Measurements from ENCODE around the gene CRNN. TPM values are rescaled to one million over a fixed set of nuclear protein-coding genes. Genes with fewer than 3 reads are reported as not detected.

The CRNN gene
- total and polyA plus RNA-seq, 2 experiments from 2014 or later: not detected

DNA sequence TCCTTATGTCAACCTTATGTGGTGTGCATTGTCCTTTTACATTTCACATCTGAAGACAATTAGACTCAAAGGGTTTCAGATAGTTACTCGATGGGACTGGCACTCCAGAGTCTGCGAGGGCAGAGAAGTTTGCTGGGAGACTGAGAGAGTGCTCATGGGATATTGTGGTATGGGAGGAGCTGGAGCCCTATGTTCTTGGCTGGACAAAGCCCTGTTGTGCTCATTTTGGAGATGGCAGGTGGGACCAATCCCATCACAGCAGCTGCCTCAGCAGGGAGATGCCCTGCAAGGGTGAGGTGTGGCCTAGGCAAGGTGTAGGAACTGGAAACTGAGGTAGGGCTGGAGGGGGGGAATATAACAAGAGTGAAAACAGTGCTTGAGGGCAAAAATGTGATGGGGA is 43.5 kb upstream of the CRNN start:
- H3K4me1 Mint-ChIP-seq: peaks cover 5% of the 10 kb centered on the region; the same call in 2 of the 3 replicates
- no peaks in the 10 kb centered on the region for H3K36me3 ChIP-seq (ENCODE audit: insufficient read depth)
- 0 out of 2 replicates have a peak, but pooled peaks cover 3% of the 10 kb centered on the region for H3K4me1 ChIP-seq (ENCODE audit: insufficient read depth)
- H3K4me3 ChIP-seq: no peak overlapping the region
- no peak overlapping the region for H3K27ac ChIP-seq (ENCODE audit: low read depth)
- H3K27me3 Mint-ChIP-seq (ENCODE audit: insufficient read depth, low read depth, poor library complexity): peaks cover 2% of the 10 kb centered on the region
- no peaks in the 10 kb centered on the region for H3K9me2 ChIP-seq (ENCODE audit: insufficient read depth)
- no peaks in the 10 kb centered on the region; the same call in 1 of the 3 replicates for H3K36me3 Mint-ChIP-seq (ENCODE audit: low read depth)
- no peaks in the 10 kb centered on the region for H3K9me3 Mint-ChIP-seq
- H3K4me3 Mint-ChIP-seq: no peak overlapping the region
- no peaks in the 10 kb centered on the region for H3K27me3 ChIP-seq (ENCODE audit: insufficient read depth)
- DNase-seq (ENCODE audit: low spot score) (no peak), ATAC-seq (no peak)
- H2AFZ ChIP-seq: no peak overlapping the region
- H3K79me2 ChIP-seq (replicated peaks; ENCODE audit: insufficient read depth): no peaks in the 10 kb centered on the region
- H3F3A ChIP-seq (replicated peaks; ENCODE audit: low read depth): 0 out of 2 replicates have a peak, but pooled peaks cover 2% of the 10 kb centered on the region
- no peak overlapping the region for H3K27ac Mint-ChIP-seq
- TF ChIP-seq, protein P1, sequence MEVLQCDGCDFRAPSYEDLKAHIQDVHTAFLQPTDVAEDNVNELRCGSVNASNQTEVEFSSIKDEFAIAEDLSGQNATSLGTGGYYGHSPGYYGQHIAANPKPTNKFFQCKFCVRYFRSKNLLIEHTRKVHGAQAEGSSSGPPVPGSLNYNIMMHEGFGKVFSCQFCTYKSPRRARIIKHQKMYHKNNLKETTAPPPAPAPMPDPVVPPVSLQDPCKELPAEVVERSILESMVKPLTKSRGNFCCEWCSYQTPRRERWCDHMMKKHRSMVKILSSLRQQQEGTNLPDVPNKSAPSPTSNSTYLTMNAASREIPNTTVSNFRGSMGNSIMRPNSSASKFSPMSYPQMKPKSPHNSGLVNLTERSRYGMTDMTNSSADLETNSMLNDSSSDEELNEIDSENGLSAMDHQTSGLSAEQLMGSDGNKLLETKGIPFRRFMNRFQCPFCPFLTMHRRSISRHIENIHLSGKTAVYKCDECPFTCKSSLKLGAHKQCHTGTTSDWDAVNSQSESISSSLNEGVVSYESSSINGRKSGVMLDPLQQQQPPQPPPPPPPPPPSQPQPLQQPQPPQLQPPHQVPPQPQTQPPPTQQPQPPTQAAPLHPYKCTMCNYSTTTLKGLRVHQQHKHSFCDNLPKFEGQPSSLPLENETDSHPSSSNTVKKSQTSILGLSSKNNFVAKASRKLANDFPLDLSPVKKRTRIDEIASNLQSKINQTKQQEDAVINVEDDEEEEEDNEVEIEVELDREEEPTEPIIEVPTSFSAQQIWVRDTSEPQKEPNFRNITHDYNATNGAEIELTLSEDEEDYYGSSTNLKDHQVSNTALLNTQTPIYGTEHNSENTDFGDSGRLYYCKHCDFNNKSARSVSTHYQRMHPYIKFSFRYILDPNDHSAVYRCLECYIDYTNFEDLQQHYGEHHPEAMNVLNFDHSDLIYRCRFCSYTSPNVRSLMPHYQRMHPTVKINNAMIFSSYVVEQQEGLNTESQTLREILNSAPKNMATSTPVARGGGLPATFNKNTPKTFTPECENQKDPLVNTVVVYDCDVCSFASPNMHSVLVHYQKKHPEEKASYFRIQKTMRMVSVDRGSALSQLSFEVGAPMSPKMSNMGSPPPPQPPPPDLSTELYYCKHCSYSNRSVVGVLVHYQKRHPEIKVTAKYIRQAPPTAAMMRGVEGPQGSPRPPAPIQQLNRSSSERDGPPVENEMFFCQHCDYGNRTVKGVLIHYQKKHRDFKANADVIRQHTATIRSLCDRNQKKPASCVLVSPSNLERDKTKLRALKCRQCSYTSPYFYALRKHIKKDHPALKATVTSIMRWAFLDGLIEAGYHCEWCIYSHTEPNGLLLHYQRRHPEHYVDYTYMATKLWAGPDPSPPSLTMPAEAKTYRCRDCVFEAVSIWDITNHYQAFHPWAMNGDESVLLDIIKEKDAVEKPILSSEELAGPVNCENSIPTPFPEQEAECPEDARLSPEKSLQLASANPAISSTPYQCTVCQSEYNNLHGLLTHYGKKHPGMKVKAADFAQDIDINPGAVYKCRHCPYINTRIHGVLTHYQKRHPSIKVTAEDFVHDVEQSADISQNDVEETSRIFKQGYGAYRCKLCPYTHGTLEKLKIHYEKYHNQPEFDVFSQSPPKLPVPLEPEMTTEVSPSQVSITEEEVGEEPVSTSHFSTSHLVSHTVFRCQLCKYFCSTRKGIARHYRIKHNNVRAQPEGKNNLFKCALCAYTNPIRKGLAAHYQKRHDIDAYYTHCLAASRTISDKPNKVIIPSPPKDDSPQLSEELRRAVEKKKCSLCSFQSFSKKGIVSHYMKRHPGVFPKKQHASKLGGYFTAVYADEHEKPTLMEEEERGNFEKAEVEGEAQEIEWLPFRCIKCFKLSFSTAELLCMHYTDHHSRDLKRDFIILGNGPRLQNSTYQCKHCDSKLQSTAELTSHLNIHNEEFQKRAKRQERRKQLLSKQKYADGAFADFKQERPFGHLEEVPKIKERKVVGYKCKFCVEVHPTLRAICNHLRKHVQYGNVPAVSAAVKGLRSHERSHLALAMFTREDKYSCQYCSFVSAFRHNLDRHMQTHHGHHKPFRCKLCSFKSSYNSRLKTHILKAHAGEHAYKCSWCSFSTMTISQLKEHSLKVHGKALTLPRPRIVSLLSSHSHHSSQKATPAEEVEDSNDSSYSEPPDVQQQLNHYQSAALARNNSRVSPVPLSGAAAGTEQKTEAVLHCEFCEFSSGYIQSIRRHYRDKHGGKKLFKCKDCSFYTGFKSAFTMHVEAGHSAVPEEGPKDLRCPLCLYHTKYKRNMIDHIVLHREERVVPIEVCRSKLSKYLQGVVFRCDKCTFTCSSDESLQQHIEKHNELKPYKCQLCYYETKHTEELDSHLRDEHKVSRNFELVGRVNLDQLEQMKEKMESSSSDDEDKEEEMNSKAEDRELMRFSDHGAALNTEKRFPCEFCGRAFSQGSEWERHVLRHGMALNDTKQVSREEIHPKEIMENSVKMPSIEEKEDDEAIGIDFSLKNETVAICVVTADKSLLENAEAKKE (CRISPR knock-in tag; IDR thresholded peaks at IDR 0.05): no peak
- no peak for TF ChIP-seq POLR2AphosphoS5 (IDR thresholded peaks at IDR 0.05; ENCODE audit: low read depth)
- TF ChIP-seq, protein P2, sequence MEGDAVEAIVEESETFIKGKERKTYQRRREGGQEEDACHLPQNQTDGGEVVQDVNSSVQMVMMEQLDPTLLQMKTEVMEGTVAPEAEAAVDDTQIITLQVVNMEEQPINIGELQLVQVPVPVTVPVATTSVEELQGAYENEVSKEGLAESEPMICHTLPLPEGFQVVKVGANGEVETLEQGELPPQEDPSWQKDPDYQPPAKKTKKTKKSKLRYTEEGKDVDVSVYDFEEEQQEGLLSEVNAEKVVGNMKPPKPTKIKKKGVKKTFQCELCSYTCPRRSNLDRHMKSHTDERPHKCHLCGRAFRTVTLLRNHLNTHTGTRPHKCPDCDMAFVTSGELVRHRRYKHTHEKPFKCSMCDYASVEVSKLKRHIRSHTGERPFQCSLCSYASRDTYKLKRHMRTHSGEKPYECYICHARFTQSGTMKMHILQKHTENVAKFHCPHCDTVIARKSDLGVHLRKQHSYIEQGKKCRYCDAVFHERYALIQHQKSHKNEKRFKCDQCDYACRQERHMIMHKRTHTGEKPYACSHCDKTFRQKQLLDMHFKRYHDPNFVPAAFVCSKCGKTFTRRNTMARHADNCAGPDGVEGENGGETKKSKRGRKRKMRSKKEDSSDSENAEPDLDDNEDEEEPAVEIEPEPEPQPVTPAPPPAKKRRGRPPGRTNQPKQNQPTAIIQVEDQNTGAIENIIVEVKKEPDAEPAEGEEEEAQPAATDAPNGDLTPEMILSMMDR (conservative IDR thresholded peaks at IDR 0.05; ENCODE audit: low read depth in 2 of 2): no peak
- TF ChIP-seq, protein P3, sequence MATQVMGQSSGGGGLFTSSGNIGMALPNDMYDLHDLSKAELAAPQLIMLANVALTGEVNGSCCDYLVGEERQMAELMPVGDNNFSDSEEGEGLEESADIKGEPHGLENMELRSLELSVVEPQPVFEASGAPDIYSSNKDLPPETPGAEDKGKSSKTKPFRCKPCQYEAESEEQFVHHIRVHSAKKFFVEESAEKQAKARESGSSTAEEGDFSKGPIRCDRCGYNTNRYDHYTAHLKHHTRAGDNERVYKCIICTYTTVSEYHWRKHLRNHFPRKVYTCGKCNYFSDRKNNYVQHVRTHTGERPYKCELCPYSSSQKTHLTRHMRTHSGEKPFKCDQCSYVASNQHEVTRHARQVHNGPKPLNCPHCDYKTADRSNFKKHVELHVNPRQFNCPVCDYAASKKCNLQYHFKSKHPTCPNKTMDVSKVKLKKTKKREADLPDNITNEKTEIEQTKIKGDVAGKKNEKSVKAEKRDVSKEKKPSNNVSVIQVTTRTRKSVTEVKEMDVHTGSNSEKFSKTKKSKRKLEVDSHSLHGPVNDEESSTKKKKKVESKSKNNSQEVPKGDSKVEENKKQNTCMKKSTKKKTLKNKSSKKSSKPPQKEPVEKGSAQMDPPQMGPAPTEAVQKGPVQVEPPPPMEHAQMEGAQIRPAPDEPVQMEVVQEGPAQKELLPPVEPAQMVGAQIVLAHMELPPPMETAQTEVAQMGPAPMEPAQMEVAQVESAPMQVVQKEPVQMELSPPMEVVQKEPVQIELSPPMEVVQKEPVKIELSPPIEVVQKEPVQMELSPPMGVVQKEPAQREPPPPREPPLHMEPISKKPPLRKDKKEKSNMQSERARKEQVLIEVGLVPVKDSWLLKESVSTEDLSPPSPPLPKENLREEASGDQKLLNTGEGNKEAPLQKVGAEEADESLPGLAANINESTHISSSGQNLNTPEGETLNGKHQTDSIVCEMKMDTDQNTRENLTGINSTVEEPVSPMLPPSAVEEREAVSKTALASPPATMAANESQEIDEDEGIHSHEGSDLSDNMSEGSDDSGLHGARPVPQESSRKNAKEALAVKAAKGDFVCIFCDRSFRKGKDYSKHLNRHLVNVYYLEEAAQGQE (IDR thresholded peaks at IDR 0.05; ENCODE audit: unreplicated experiment): no peak
- no peak for TF ChIP-seq ZNF331 (CRISPR knock-in tag; IDR thresholded peaks at IDR 0.05; ENCODE audit: low read depth)
- no peak for TF ChIP-seq ZNF114 (CRISPR knock-in tag; IDR thresholded peaks at IDR 0.05)
- no peak for TF ChIP-seq NANOG (IDR thresholded peaks at IDR 0.05; ENCODE audit: borderline replicate concordance)
- TF ChIP-seq EZH2phosphoT487 (IDR thresholded peaks at IDR 0.05; ENCODE audit: unreplicated experiment): no peak
- TF ChIP-seq JUNB (IDR thresholded peaks at IDR 0.05; ENCODE audit: unreplicated experiment): no peak
- TF ChIP-seq, protein P4, sequence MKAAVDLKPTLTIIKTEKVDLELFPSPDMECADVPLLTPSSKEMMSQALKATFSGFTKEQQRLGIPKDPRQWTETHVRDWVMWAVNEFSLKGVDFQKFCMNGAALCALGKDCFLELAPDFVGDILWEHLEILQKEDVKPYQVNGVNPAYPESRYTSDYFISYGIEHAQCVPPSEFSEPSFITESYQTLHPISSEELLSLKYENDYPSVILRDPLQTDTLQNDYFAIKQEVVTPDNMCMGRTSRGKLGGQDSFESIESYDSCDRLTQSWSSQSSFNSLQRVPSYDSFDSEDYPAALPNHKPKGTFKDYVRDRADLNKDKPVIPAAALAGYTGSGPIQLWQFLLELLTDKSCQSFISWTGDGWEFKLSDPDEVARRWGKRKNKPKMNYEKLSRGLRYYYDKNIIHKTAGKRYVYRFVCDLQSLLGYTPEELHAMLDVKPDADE (IDR thresholded peaks at IDR 0.05): no peak
- no peak for TF ChIP-seq STAT1 (IDR thresholded peaks at IDR 0.05; ENCODE audit: unreplicated experiment)
- TF ChIP-seq EZH2 (IDR thresholded peaks at IDR 0.05; ENCODE audit: low read depth, unreplicated experiment): no peak
- TF ChIP-seq CREB1 (CRISPR knock-in tag; IDR thresholded peaks at IDR 0.05; ENCODE audit: low read depth): no peak
- no peaks in the 10 kb centered on the region for H4K20me1 ChIP-seq (replicated peaks; ENCODE audit: insufficient read depth)
- H3K4me2 ChIP-seq: no peak overlapping the region
